ENCODE measurements around the gene SP2. TPM values are rescaled to one million over a fixed set of nuclear protein-coding genes. Genes with fewer than 3 reads are reported as not detected.

SP2 gene
- total RNA-seq, 1 donor from 2014 or later: 2.2 TPM

DNA sequence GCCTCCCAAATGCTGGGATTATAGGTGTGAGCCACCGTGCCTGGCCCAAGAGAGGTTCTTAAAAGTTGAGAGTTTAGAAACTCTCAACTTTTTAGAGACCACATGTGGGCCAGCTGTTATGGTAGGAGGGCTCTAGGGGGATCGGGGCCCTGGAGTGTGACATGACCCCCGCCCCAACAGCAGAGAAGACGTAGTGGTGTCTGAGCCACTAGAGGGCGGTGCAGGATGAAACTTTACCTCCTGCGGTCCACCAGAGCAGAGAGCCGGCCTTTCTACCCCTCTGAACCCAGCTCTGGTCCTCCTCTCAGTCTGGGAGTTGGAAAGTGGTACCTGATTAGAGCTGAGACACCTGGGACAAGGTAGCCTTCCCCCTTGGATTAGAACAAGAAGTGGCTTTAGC lies 82.3 kb downstream of the SP2 start:
- Histone ChIP-seq H3K27me3 (ENCODE audit: control insufficient read depth, insufficient read depth, low read length) (no peaks in the 10 kb centered on the region), H3K4me3 (ENCODE audit: low read depth, low read length) (no peak overlapping the region), H3K36me3 (ENCODE audit: control insufficient read depth, insufficient read depth, low read length) (peaks cover 5% of the 10 kb centered on the region)
- DNase-seq (ENCODE audit: low read depth): no peak
- TF ChIP-seq, protein P1, sequence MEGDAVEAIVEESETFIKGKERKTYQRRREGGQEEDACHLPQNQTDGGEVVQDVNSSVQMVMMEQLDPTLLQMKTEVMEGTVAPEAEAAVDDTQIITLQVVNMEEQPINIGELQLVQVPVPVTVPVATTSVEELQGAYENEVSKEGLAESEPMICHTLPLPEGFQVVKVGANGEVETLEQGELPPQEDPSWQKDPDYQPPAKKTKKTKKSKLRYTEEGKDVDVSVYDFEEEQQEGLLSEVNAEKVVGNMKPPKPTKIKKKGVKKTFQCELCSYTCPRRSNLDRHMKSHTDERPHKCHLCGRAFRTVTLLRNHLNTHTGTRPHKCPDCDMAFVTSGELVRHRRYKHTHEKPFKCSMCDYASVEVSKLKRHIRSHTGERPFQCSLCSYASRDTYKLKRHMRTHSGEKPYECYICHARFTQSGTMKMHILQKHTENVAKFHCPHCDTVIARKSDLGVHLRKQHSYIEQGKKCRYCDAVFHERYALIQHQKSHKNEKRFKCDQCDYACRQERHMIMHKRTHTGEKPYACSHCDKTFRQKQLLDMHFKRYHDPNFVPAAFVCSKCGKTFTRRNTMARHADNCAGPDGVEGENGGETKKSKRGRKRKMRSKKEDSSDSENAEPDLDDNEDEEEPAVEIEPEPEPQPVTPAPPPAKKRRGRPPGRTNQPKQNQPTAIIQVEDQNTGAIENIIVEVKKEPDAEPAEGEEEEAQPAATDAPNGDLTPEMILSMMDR (IDR thresholded peaks at IDR 0.05; ENCODE audit: insufficient read depth, low read length, poor library complexity, severe bottlenecking): peak; percentile 84

Other genes starting within 250 kb of the SP2 start
- 249 and 270 TPM in 2 replicates for gene KPNB1, start 246.3 kb upstream of the SP2 start, total RNA-seq
- gene TBKBP1, start 202.1 kb upstream of the SP2 start, total RNA-seq: 8.3 and 9.7 TPM in 2 replicates
- gene TBX21, start 163.0 kb upstream of the SP2 start, total RNA-seq: not detected in 2 replicates
- 11.0 and 12.7 TPM in 2 replicates for gene OSBPL7, start 74.4 kb upstream of the SP2 start, total RNA-seq
- gene MRPL10, start 64.7 kb upstream of the SP2 start, total RNA-seq: 59.7 and 60.1 TPM in 2 replicates
- gene LRRC46, start 64.6 kb upstream of the SP2 start, total RNA-seq: 0.38 and 0.41 TPM in 2 replicates
- 30.1 and 31.7 TPM in 2 replicates for gene SCRN2, start 55.0 kb upstream of the SP2 start, total RNA-seq
- gene SP6, start 45.1 kb upstream of the SP2 start, total RNA-seq: 0.62 and 2.5 TPM in 2 replicates
- gene PNPO, start 45.3 kb downstream of the SP2 start, total RNA-seq: 39.7 and 43.5 TPM in 2 replicates
- 0.27 and 0.92 TPM in 2 replicates for gene PRR15L, start 61.6 kb downstream of the SP2 start, total RNA-seq
- 95.1 and 110 TPM in 2 replicates for gene CDK5RAP3, start 74.9 kb downstream of the SP2 start, total RNA-seq
- gene COPZ2, start 141.6 kb downstream of the SP2 start, total RNA-seq: 3.3 and 3.7 TPM in 2 replicates
- gene NFE2L1, start 152.1 kb downstream of the SP2 start, total RNA-seq: 228 TPM in 2 replicates
- 54.8 and 78.6 TPM in 2 replicates for gene CBX1, start 205.2 kb downstream of the SP2 start, total RNA-seq
- gene SNX11, start 211.5 kb downstream of the SP2 start, total RNA-seq: 18.1 and 24.7 TPM in 2 replicates

Measured in kidney epithelial cell (primary cell).